Parathyroid adenoma (tissue), 2 donors: ENCODE measurements around the gene BGLAP.

Experiments
- H2AFZ ChIP-seq: fragments of 300-600 bp; sonication (generic); one replicate; pipeline ENCODE4 v1.7.0; 2017; ENCODE audit warnings: antibody characterized with exemption, mild to moderate bottlenecking
- H3K27ac ChIP-seq: fragments of 300-600 bp; sonication (generic); one replicate; pipeline ENCODE4 v1.7.0; 2017
- H3K27me3 ChIP-seq: fragments of 300-600 bp; sonication (generic); one replicate; pipeline ENCODE4 v1.7.0; 2017; ENCODE audit warnings: low read length; ENCODE audit not compliant: control insufficient read depth, insufficient read depth
- H3K36me3 ChIP-seq: fragments of 300-600 bp; sonication (generic); one replicate; pipeline ENCODE4 v1.7.0; 2017; ENCODE audit warnings: low read length; ENCODE audit not compliant: control insufficient read depth, insufficient read depth
- H3K4me1 ChIP-seq: fragments of 300-600 bp; sonication (generic); one replicate; pipeline ENCODE4 v1.7.0; 2017; ENCODE audit warnings: control low read depth
- H3K4me2 ChIP-seq: fragments of 300-600 bp; sonication (generic); one replicate; pipeline ENCODE4 v1.7.0; 2017; ENCODE audit warnings: low read length
- H3K4me3 ChIP-seq: fragments of 300-600 bp; sonication (generic); one replicate; pipeline ENCODE4 v1.7.0; 2017; ENCODE audit warnings: low read depth, low read length
- H3K79me2 ChIP-seq: fragments of 300-600 bp; sonication (generic); one replicate; pipeline ENCODE4 v1.7.0; 2017; ENCODE audit warnings: control low read depth
- H3K9ac ChIP-seq: fragments of 300-600 bp; sonication (generic); one replicate; pipeline ENCODE4 v1.7.0; 2017; ENCODE audit warnings: mild to moderate bottlenecking
- H3K9me3 ChIP-seq: fragments of 300-600 bp; sonication (generic); one replicate; pipeline ENCODE4 v1.7.0; 2017; ENCODE audit warnings: low read length; ENCODE audit not compliant: control insufficient read depth
- CTCF ChIP-seq: fragments of 300-600 bp; sonication (generic); IDR thresholded peaks from one replicate; pipeline ENCODE4 v1.7.0; 2017; ENCODE audit warnings: antibody characterized with exemption, mild to moderate bottlenecking
- donor health status: primary hyperparathyroidism.

Gene BGLAP

GRCh38 chr1:156291226-156292061 lies 49.5 kb downstream of the BGLAP start:
- H3K4me3 ChIP-seq = no peak overlapping the region
- H3K79me2 ChIP-seq = no peaks in the 10 kb centered on the region
- peak overlapping the region; percentile 52 for H3K27ac ChIP-seq
- no peaks in the 10 kb centered on the region for H3K36me3 ChIP-seq
- peak overlapping the region; percentile 39 for H3K4me2 ChIP-seq
- H3K9ac ChIP-seq = no peak overlapping the region
- H3K4me1 ChIP-seq = peaks cover 3% of the 10 kb centered on the region
- H3K27me3 ChIP-seq = no peaks in the 10 kb centered on the region
- H3K9me3 ChIP-seq = no peaks in the 10 kb centered on the region
- H2AFZ ChIP-seq = peak overlapping the region; percentile 80
- TF ChIP-seq CTCF = no peak
